Measurements from ENCODE around the gene CCDC63. TPM values are rescaled to one million over a fixed set of nuclear protein-coding genes. Genes with fewer than 3 reads are reported as not detected.

The CCDC63 gene
- total RNA-seq (0.19 TPM), polyA plus RNA-seq (0.14 TPM)
- long read RNA-seq, donor 1: 0 reads
- long read RNA-seq, donor 2: 0 reads
- long read RNA-seq, donor 3: 0 reads
- long read RNA-seq, donor 4: 0 reads
- long read RNA-seq, donor 5: 0 reads
- long read RNA-seq, donor 6: 0 reads
- long read RNA-seq, donor 7: 0 reads
- long read RNA-seq, donor 8, partial matches to known transcripts: 6 of 6 reads
- long read RNA-seq, donor 8, other reads (novel, unspliced or antisense): 0 of 6 reads
- long read RNA-seq, donor 9: 0 reads
- long read RNA-seq, donor 10: 0 reads

DNA sequence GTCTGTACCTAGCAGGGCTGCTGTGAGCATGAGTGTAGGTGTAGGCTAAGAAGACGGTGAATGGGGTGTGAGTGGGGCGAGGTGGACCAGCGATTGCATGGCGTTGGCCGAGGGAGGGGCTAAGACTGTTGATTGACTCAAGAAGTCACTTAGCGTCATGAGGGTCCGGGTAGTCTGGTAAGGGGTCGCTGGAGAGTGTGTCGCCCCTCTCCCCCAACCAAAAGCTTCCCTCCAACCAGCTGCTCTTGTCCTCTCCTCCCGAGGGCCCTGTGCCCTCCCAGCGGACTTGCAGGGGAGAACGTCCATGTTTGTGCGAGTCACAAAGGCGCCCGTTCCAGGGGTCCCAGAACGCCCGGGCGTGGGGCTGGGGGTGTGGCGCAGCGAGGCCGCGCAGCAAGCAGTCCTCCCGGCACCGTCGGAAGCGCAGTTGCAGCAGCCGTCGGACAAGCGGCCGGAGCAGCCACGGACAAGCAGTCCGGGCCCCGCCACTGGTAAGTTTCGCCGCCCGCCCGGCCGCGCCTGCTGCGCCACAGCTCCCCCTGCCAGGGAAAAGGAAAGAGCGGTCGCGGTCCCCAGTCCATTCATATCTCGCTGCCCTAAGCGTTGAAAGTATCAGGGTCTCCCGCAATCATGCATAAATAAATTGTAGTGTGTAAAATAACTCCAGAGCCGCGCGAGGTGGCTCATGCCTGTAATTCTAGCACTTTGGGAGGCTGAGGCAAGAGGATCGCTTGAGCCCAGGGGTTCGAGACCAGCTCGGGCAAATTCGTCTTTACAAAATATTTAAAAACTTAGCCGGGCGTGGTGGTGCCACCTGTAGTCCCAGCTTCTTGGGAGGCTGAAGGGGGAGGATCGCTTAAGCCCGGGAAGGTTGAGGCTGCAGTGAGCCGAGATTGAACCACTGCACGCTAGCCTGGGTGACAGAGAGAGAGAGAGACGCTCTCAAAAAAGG lies at the start of gene CCDC63:
CCDC63 (plus strand) TSS at position 373 of the 952 bp plus-strand sequence. CDS start 5,968 bp downstream, outside the sequence.
- Histone ChIP-seq H3K4me3 (ENCODE audit: low read length in 2 of 2) (peak within 1 kb of the TSS; percentile 40 to 54), H3K27me3 (ENCODE audit: control insufficient read depth in 2 of 2, insufficient read depth in 1 of 2, low read length in 1 of 2) (peaks cover 17 to 38% of the 10 kb centered on the region in 2 donors), H3K36me3 (ENCODE audit: control insufficient read depth in 2 of 2, insufficient read depth in 2 of 2, low read length in 1 of 2) (no peaks in the 10 kb centered on the region), H3K4me1 (ENCODE audit: control insufficient read depth in 2 of 2, insufficient read depth in 2 of 2, low read length in 2 of 2) (peaks cover 0 to 7% of the 10 kb centered on the region in 2 donors), H3K27ac (ENCODE audit: low read depth in 1 of 2, low read length in 1 of 2) (no peak within 1 kb of the TSS), H3K9me3 (ENCODE audit: control insufficient read depth in 2 of 2, insufficient read depth in 1 of 2, low read length in 1 of 2) (peaks cover 0 to 1% of the 10 kb centered on the region in 2 donors)
- 16% methylated on average over 60 of the region's 60 CpGs for WGBS
- DNase-seq (ENCODE audit: low read depth in 6 of 9, low spot score in 9 of 9): peak in 3 of 9 donors; percentile 15 to 33 (median 23)

- H3K9me3 ChIP-seq (ENCODE audit: control insufficient read depth in 2 of 2, insufficient read depth in 1 of 2, low read length in 1 of 2): peaks cover 0 to 6% of the 10 kb centered on the region in 2 donors
These were observed 48.3 kb upstream of the CCDC63 start for GRCh38 chr12:110798461-110798860.

GRCh38 chr12:110802489-110802888 lies 44.3 kb upstream of the CCDC63 start:
- Histone ChIP-seq H3K9me3 (ENCODE audit: control insufficient read depth in 2 of 2, insufficient read depth in 1 of 2, low read length in 1 of 2) (peaks cover 0 to 9% of the 10 kb centered on the region in 2 donors), H3K4me3 (ENCODE audit: low read length in 2 of 2) (no peak overlapping the region), H3K27me3 (ENCODE audit: control insufficient read depth in 2 of 2, insufficient read depth in 1 of 2, low read length in 1 of 2) (no peaks in the 10 kb centered on the region), H3K4me1 (ENCODE audit: control insufficient read depth in 2 of 2, insufficient read depth in 2 of 2, low read length in 2 of 2) (no peaks in the 10 kb centered on the region), H3K27ac (ENCODE audit: low read depth in 1 of 2, low read length in 1 of 2) (no peak overlapping the region), H3K36me3 (ENCODE audit: control insufficient read depth in 2 of 2, insufficient read depth in 2 of 2, low read length in 1 of 2) (no peaks in the 10 kb centered on the region)
- DNase-seq (ENCODE audit: low read depth in 6 of 9, low spot score in 9 of 9): no peak

More at GRCh38 chr12:110798461-110798860, 48.3 kb upstream of the CCDC63 start:
- DNase-seq (ENCODE audit: low read depth in 6 of 9, low spot score in 9 of 9): no peak
- Histone ChIP-seq H3K27me3 (ENCODE audit: control insufficient read depth in 2 of 2, insufficient read depth in 1 of 2, low read length in 1 of 2) (no peaks in the 10 kb centered on the region), H3K4me1 (ENCODE audit: control insufficient read depth in 2 of 2, insufficient read depth in 2 of 2, low read length in 2 of 2) (no peaks in the 10 kb centered on the region), H3K4me3 (ENCODE audit: low read length in 2 of 2) (no peak overlapping the region), H3K36me3 (ENCODE audit: control insufficient read depth in 2 of 2, insufficient read depth in 2 of 2, low read length in 1 of 2) (no peaks in the 10 kb centered on the region), H3K27ac (ENCODE audit: low read depth in 1 of 2, low read length in 1 of 2) (no peak overlapping the region)
- WGBS: 65% methylated on average over 3 of the region's 3 CpGs

DNA sequence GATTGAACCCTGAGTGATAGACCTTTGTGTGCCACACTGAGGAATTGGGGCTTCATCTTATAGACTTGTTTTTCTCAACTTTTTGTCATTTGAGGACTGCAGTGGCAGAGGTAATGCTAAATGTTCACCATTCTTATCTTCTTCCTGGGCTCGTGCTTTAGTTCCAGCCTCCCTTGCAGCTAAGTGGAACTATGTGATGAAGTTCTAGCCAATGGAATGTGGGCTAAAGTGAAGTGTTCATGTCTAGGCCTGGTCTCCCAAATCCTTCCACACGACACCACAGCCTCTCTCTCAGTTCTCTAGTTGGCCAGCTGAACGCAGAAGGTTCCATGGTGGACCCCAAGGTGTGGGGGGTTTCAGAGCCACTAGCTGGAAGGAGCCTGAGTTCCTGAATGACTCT lies 42.4 kb upstream of the CCDC63 start:
- Histone ChIP-seq H3K27me3 (ENCODE audit: control insufficient read depth in 2 of 2, insufficient read depth in 1 of 2, low read length in 1 of 2) (no peaks in the 10 kb centered on the region), H3K4me3 (ENCODE audit: low read length in 2 of 2) (no peak overlapping the region), H3K27ac (ENCODE audit: low read depth in 1 of 2, low read length in 1 of 2) (no peak overlapping the region), H3K4me1 (ENCODE audit: control insufficient read depth in 2 of 2, insufficient read depth in 2 of 2, low read length in 2 of 2) (no peaks in the 10 kb centered on the region), H3K9me3 (ENCODE audit: control insufficient read depth in 2 of 2, insufficient read depth in 1 of 2, low read length in 1 of 2) (peaks cover 0 to 9% of the 10 kb centered on the region in 2 donors), H3K36me3 (ENCODE audit: control insufficient read depth in 2 of 2, insufficient read depth in 2 of 2, low read length in 1 of 2) (no peaks in the 10 kb centered on the region)
- DNase-seq (ENCODE audit: low read depth in 6 of 9, low spot score in 9 of 9): no peak
- WGBS: 64% methylated on average over 3 of the region's 3 CpGs

GRCh38 chr12:110807640-110808039 lies 39.1 kb upstream of the CCDC63 start:
- WGBS: 95% methylated on average over 7 of the region's 7 CpGs
- Histone ChIP-seq H3K27ac (ENCODE audit: low read depth in 1 of 2, low read length in 1 of 2) (no peak overlapping the region), H3K27me3 (ENCODE audit: control insufficient read depth in 2 of 2, insufficient read depth in 1 of 2, low read length in 1 of 2) (peaks cover 0 to 3% of the 10 kb centered on the region in 2 donors), H3K4me1 (ENCODE audit: control insufficient read depth in 2 of 2, insufficient read depth in 2 of 2, low read length in 2 of 2) (no peaks in the 10 kb centered on the region), H3K9me3 (ENCODE audit: control insufficient read depth in 2 of 2, insufficient read depth in 1 of 2, low read length in 1 of 2) (peaks cover 0 to 3% of the 10 kb centered on the region in 2 donors), H3K36me3 (ENCODE audit: control insufficient read depth in 2 of 2, insufficient read depth in 2 of 2, low read length in 1 of 2) (no peaks in the 10 kb centered on the region), H3K4me3 (ENCODE audit: low read length in 2 of 2) (no peak overlapping the region)
- DNase-seq (ENCODE audit: low read depth in 6 of 9, low spot score in 9 of 9): no peak

DNA sequence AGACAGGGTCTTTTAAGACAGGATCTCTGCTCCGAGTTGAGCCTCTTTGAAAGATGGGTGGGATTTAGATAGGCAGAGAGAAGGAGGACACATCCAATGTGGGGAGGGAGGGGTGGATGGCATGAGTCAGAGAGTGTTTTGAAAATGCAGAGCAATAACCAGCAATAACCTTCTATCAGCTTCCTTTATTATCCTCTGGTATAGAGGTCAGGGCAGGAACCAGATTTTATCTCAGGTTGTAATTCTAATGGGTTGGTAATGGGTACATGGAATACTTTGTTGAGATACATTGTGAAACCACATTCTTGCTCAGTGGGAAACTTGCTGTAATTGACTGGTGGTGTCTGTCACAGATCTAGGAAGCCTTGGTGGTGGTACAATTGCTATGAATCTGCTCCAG lies 37.6 kb upstream of the CCDC63 start:
- Histone ChIP-seq H3K27ac (ENCODE audit: low read depth in 1 of 2, low read length in 1 of 2) (no peak overlapping the region), H3K4me3 (ENCODE audit: low read length in 2 of 2) (no peak overlapping the region), H3K4me1 (ENCODE audit: control insufficient read depth in 2 of 2, insufficient read depth in 2 of 2, low read length in 2 of 2) (no peaks in the 10 kb centered on the region), H3K27me3 (ENCODE audit: control insufficient read depth in 2 of 2, insufficient read depth in 1 of 2, low read length in 1 of 2) (peaks cover 0 to 11% of the 10 kb centered on the region in 2 donors), H3K9me3 (ENCODE audit: control insufficient read depth in 2 of 2, insufficient read depth in 1 of 2, low read length in 1 of 2) (peaks cover 0 to 3% of the 10 kb centered on the region in 2 donors), H3K36me3 (ENCODE audit: control insufficient read depth in 2 of 2, insufficient read depth in 2 of 2, low read length in 1 of 2) (no peaks in the 10 kb centered on the region)
- WGBS: 100% methylated on average over 1 of the region's 1 CpG
- no peak for DNase-seq (ENCODE audit: low read depth in 6 of 9, low spot score in 9 of 9)

DNA sequence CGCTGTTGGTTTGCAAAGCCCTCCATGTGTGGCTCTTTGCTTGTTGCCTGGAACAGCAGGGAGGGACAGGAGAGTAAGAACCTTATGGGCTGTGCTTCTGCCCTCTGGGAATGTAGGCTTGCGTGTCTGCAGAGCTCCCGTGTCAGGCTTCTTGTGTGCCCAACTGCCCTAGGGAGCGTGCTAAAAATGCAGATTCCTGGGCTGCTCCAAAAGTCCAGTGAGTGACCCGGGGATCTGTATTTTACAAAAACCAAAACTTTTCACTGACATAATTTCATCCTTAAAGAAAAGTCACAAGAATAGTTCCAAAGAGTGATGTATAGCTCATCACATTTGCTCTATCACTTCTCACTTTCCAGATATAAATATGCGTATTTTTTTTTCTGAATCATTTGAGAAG lies 34.8 kb upstream of the CCDC63 start:
- Histone ChIP-seq H3K4me3 (ENCODE audit: low read length in 2 of 2) (no peak overlapping the region), H3K4me1 (ENCODE audit: control insufficient read depth in 2 of 2, insufficient read depth in 2 of 2, low read length in 2 of 2) (no peaks in the 10 kb centered on the region), H3K27ac (ENCODE audit: low read depth in 1 of 2, low read length in 1 of 2) (no peak overlapping the region), H3K9me3 (ENCODE audit: control insufficient read depth in 2 of 2, insufficient read depth in 1 of 2, low read length in 1 of 2) (no peaks in the 10 kb centered on the region), H3K36me3 (ENCODE audit: control insufficient read depth in 2 of 2, insufficient read depth in 2 of 2, low read length in 1 of 2) (no peaks in the 10 kb centered on the region), H3K27me3 (ENCODE audit: control insufficient read depth in 2 of 2, insufficient read depth in 1 of 2, low read length in 1 of 2) (peaks cover 0 to 11% of the 10 kb centered on the region in 2 donors)
- no peak for DNase-seq (ENCODE audit: low read depth in 6 of 9, low spot score in 9 of 9)
- WGBS: 96% methylated on average over 6 of the region's 6 CpGs

DNA sequence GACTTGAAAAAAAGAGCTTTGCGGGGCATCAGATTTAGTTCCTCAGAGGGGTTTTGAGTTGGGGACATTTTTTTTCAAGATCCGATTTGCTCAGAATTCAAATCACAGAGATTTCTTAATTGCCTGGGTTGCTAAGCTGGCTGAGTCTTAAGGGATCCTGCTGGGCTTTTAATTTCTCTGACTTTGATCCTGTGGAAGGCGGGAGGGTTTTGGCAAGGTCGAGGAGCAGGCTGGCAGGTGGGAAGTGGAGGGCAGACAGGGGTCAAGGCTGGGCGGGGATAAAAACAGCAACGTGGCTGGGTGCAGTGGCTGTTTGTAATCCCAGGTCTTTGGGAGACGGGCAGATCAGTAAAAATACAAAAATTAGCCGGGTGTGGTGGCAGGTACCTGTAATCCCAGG lies 33.5 kb upstream of the CCDC63 start:
- Histone ChIP-seq H3K27me3 (ENCODE audit: control insufficient read depth in 2 of 2, insufficient read depth in 1 of 2, low read length in 1 of 2) (peaks cover 0 to 11% of the 10 kb centered on the region in 2 donors), H3K4me1 (ENCODE audit: control insufficient read depth in 2 of 2, insufficient read depth in 2 of 2, low read length in 2 of 2) (no peaks in the 10 kb centered on the region), H3K4me3 (ENCODE audit: low read length in 2 of 2) (no peak overlapping the region), H3K36me3 (ENCODE audit: control insufficient read depth in 2 of 2, insufficient read depth in 2 of 2, low read length in 1 of 2) (no peaks in the 10 kb centered on the region), H3K9me3 (ENCODE audit: control insufficient read depth in 2 of 2, insufficient read depth in 1 of 2, low read length in 1 of 2) (no peaks in the 10 kb centered on the region), H3K27ac (ENCODE audit: low read depth in 1 of 2, low read length in 1 of 2) (no peak overlapping the region)
- no peak for DNase-seq (ENCODE audit: low read depth in 6 of 9, low spot score in 9 of 9)
- 61% methylated on average over 8 of the region's 8 CpGs for WGBS

DNA sequence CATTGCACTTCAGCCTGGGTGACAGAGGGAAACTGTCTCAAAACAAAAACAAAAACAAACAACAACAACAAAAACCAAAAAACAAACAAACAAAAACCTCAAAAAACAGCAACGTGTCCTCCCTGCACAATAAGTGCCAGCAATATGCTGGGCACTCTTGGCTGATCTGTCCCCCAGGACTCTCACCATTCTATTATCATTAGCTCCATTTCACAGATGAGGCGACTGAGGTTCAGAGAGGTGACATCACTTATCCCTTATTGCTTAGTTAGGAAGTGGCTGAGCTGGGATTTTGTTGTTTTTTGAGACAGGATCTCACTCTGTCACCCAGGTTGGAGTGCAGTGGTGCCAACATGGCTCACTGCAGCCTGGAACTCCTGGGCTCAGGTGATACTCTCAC lies 33.0 kb upstream of the CCDC63 start:
- 88% methylated on average over 2 of the region's 2 CpGs for WGBS
- Histone ChIP-seq H3K4me1 (ENCODE audit: control insufficient read depth in 2 of 2, insufficient read depth in 2 of 2, low read length in 2 of 2) (no peaks in the 10 kb centered on the region), H3K27ac (ENCODE audit: low read depth in 1 of 2, low read length in 1 of 2) (no peak overlapping the region), H3K4me3 (ENCODE audit: low read length in 2 of 2) (no peak overlapping the region), H3K27me3 (ENCODE audit: control insufficient read depth in 2 of 2, insufficient read depth in 1 of 2, low read length in 1 of 2) (peaks cover 0 to 11% of the 10 kb centered on the region in 2 donors), H3K36me3 (ENCODE audit: control insufficient read depth in 2 of 2, insufficient read depth in 2 of 2, low read length in 1 of 2) (no peaks in the 10 kb centered on the region), H3K9me3 (ENCODE audit: control insufficient read depth in 2 of 2, insufficient read depth in 1 of 2, low read length in 1 of 2) (no peaks in the 10 kb centered on the region)
- DNase-seq (ENCODE audit: low read depth in 6 of 9, low spot score in 9 of 9): no peak
